SK-N-SH (cell line): ENCODE data around the gene FOSL1. TPM values are rescaled to one million over a fixed set of nuclear protein-coding genes. Genes with fewer than 3 reads are reported as not detected.

Source experiments
- CTCF ChIA-PET: fragments of 300-600, 350-600 bp; formaldehyde crosslinking; extraction: SDS; loops from one replicate; lab custom pipeline; 2021; lab: Yijun Ruan, JAX
- POLR2A ChIA-PET: fragments of 350-600 bp; sonication (Branson Sonifier 250); formaldehyde crosslinking; extraction: SDS; loops from one replicate; lab custom pipeline; 2020; ENCODE audit warnings: antibody characterized with exemption, inconsistent platforms; lab: Yijun Ruan, JAX
- DNase-seq: peaks from one replicate; pipeline ENCODE4 v3.0.0; 2012
- H2AFZ ChIP-seq: fragments of 200-600 bp; sonication (generic); 2 replicates; pipeline ENCODE4 v1.8.1; 2016; ENCODE audit warnings: antibody characterized with exemption, mild to moderate bottlenecking, low read depth
- H3F3A ChIP-seq: fragments of 200-600 bp; sonication (generic); replicated peaks from 2 replicates; pipeline ENCODE3; 2016; ENCODE audit warnings: antibody characterized with exemption, mild to moderate bottlenecking; ENCODE audit not compliant: insufficient read depth
- H3K27ac ChIP-seq, 2 experiments: fragments of 200-500 bp in 1 of 2; fragments of 200-600 bp in 1 of 2; sonication (Bioruptor generic) in 1 of 2; sonication (generic), shearing (Covaris generic) in 1 of 2; 2 replicates each; pipeline versions ENCODE4 v1.5.1 to v1.6.1; 2014 to 2016; ENCODE audit warnings: low read depth in 2 of 2, inconsistent platforms in 1 of 2, low read length in 1 of 2, mild to moderate bottlenecking in 1 of 2, mixed read lengths in 1 of 2
- H3K27me3 ChIP-seq: fragments of 200-600 bp; sonication (generic), shearing (Covaris generic); 2 replicates; pipeline ENCODE4 v1.6.1; 2016; ENCODE audit warnings: mixed run types; ENCODE audit not compliant: insufficient read depth
- H3K36me3 ChIP-seq, 2 experiments: fragments of 200-500 bp in 1 of 2; fragments of 200-600 bp in 1 of 2; sonication (Bioruptor generic) in 1 of 2; sonication (generic) in 1 of 2; replicated peaks in 1 of 2; 2 replicates each; pipeline versions ENCODE3 to v1.5.1; 2014 to 2016; ENCODE audit warnings: low read length in 1 of 2, mild to moderate bottlenecking in 1 of 2; ENCODE audit not compliant: insufficient read depth in 2 of 2, control insufficient read depth in 1 of 2
- H3K4me1 ChIP-seq, 2 experiments: fragments of 200-500 bp in 1 of 2; fragments of 200-600 bp in 1 of 2; sonication (Bioruptor generic) in 1 of 2; sonication (generic), shearing (Covaris generic) in 1 of 2; 2 replicates each; pipeline versions ENCODE4 v1.5.1 to v1.6.1; 2014 to 2016; ENCODE audit warnings: low read depth in 1 of 2, low read length in 1 of 2, mixed run types in 1 of 2; ENCODE audit not compliant: insufficient read depth in 2 of 2, control insufficient read depth in 1 of 2
- H3K4me2 ChIP-seq: fragments of 200-600 bp; sonication (generic), shearing (Covaris generic); 2 replicates; pipeline ENCODE4 v1.6.1; 2017; ENCODE audit warnings: mixed run types
- H3K4me3 ChIP-seq, 2 experiments: fragments of 200-500 bp in 1 of 2; fragments of 200-600 bp in 1 of 2; sonication (Bioruptor generic) in 1 of 2; sonication (generic), shearing (Covaris generic) in 1 of 2; 2 replicates each; pipeline versions ENCODE4 v1.5.1 to v1.8.1; 2014 to 2016; ENCODE audit warnings: low read depth in 2 of 2, inconsistent platforms in 1 of 2, low read length in 1 of 2, mild to moderate bottlenecking in 1 of 2, mixed read lengths in 1 of 2, moderate library complexity in 1 of 2
- H3K79me2 ChIP-seq: fragments of 200-600 bp; sonication (generic); 2 replicates; pipeline ENCODE4 v1.8.1; 2017; ENCODE audit warnings: mild to moderate bottlenecking; ENCODE audit not compliant: insufficient read depth
- H3K9ac ChIP-seq: fragments of 200-600 bp; sonication (generic); 2 replicates; pipeline ENCODE4 v1.6.1; 2017; ENCODE audit warnings: mixed run types
- H3K9me2 ChIP-seq: fragments of 200-600 bp; sonication (generic); 2 replicates; pipeline ENCODE4 v1.6.1; 2017; ENCODE audit warnings: mixed run types
- H3K9me3 ChIP-seq: fragments of 200-600 bp; sonication (generic); 2 replicates; pipeline ENCODE4 v1.6.1; 2017; ENCODE audit warnings: mixed run types, mild to moderate bottlenecking, moderate library complexity
- H4K20me1 ChIP-seq: fragments of 200-600 bp; sonication (generic); 2 replicates; pipeline ENCODE4 v1.6.1; 2017; ENCODE audit warnings: mild to moderate bottlenecking, mixed run types; ENCODE audit not compliant: insufficient read depth
- CHD2 ChIP-seq: fragments of 150-350 bp; IDR thresholded peaks from 2 replicates; pipeline ENCODE4 v1.6.1; 2018; ENCODE audit warnings: low read length; ENCODE audit not compliant: partially characterized antibody
- EP300 ChIP-seq, 2 experiments: IDR thresholded peaks; 2 replicates each; pipeline versions ENCODE4 v1.4.0 to v1.6.1; 2012; ENCODE audit warnings: borderline replicate concordance in 1 of 2, low read depth in 1 of 2, low read length in 1 of 2
- EZH2phosphoT487 ChIP-seq: fragments of 200-600 bp; sonication (generic); IDR thresholded peaks from 2 replicates; pipeline ENCODE4 v1.6.1; 2017; ENCODE audit warnings: low read depth, mixed run types, mild to moderate bottlenecking, antibody characterized with exemption, moderate library complexity, borderline replicate concordance
- FOSL2 ChIP-seq: IDR thresholded peaks from 2 replicates; pipeline ENCODE4 v1.4.0; 2012; ENCODE audit warnings: low read depth, mild to moderate bottlenecking, moderate library complexity, borderline replicate concordance
- FOXJ3 ChIP-seq: sonication (generic); formaldehyde crosslinking; IDR thresholded peaks from 2 replicates; pipeline ENCODE4 v1.5.1; 2020; ENCODE audit warnings: mild to moderate bottlenecking, missing genetic modification reagents
- FOXM1 ChIP-seq: IDR thresholded peaks from 2 replicates; pipeline ENCODE4 v1.4.0; 2012; ENCODE audit warnings: low read depth, mild to moderate bottlenecking
- JUND ChIP-seq: IDR thresholded peaks from 2 replicates; pipeline ENCODE4 v1.4.0; 2012
- MXI1 ChIP-seq: IDR thresholded peaks from 2 replicates; pipeline ENCODE4 v1.6.1; 2012; ENCODE audit warnings: mild to moderate bottlenecking, low read depth, low read length, improper control_type of control experiment
- NRF1 ChIP-seq: IDR thresholded peaks from 2 replicates; pipeline ENCODE4 v1.6.1; 2012; ENCODE audit warnings: low read depth, mild to moderate bottlenecking, low read length
- POLR2AphosphoS5 ChIP-seq: IDR thresholded peaks from 2 replicates; pipeline ENCODE4 v1.6.1; 2012; ENCODE audit warnings: low read depth, low read length
- RCOR1 ChIP-seq: fragments of 150-350 bp; IDR thresholded peaks from 2 replicates; pipeline ENCODE4 v1.6.1; 2017; ENCODE audit warnings: antibody characterized with exemption, low read length
- RXRA ChIP-seq: IDR thresholded peaks from 2 replicates; pipeline ENCODE4 v1.4.0; 2012; ENCODE audit warnings: low read depth, mild to moderate bottlenecking, borderline replicate concordance
- TAF1 ChIP-seq: IDR thresholded peaks from 2 replicates; pipeline ENCODE4 v1.6.1; 2012; ENCODE audit warnings: low read depth, mild to moderate bottlenecking, low read length, moderate library complexity, borderline replicate concordance
- TCF12 ChIP-seq: IDR thresholded peaks from 2 replicates; pipeline ENCODE4 v1.4.0; 2012
- YY1 ChIP-seq: IDR thresholded peaks from 2 replicates; pipeline ENCODE4 v1.4.0; 2012; ENCODE audit warnings: low read depth, mild to moderate bottlenecking
- WGBS: methylation state at CpG from one replicate; pipeline ENCODE4 v1.1.6; 2017; ENCODE audit warnings: low lambda C conversion rate; 5-methylcytosine and 5-hydroxymethylcytosine counted together
- polyA plus RNA-seq, 3 experiments: library from polyadenylated mRNA; depleted of rRNA; stranded (reverse); fragments of >200 nt; gene quantifications; 2 replicates each; pipeline ENCODE4 v1.2.3, GENCODE V29; 2012
- TF ChIP-seq, protein P1 (sequence below): IDR thresholded peaks from 2 replicates; pipeline ENCODE4; 2012
- TF ChIP-seq, protein P2 (sequence below): IDR thresholded peaks from 2 replicates; pipeline ENCODE4 v1.4.0; 2012; ENCODE audit warnings: low read depth, borderline replicate concordance
- TF ChIP-seq, protein P3 (sequence below): IDR thresholded peaks from 2 replicates; pipeline ENCODE4 v1.4.0; 2012; ENCODE audit warnings: low read depth, borderline replicate concordance
- TF ChIP-seq, protein P4 (sequence below): fragments of 150-350 bp; IDR thresholded peaks from 2 replicates; pipeline ENCODE4 v1.6.1; 2016; ENCODE audit warnings: mild to moderate bottlenecking, low read depth, low read length
- TF ChIP-seq, protein P5 (sequence below): IDR thresholded peaks from 2 replicates; pipeline ENCODE4 v1.4.0; 2012; ENCODE audit warnings: low read depth

The FOSL1 gene
- polyA plus RNA-seq, 1 of the 3 experiments (the other 2 are of a cell fraction) = 30.1 TPM

DNA sequence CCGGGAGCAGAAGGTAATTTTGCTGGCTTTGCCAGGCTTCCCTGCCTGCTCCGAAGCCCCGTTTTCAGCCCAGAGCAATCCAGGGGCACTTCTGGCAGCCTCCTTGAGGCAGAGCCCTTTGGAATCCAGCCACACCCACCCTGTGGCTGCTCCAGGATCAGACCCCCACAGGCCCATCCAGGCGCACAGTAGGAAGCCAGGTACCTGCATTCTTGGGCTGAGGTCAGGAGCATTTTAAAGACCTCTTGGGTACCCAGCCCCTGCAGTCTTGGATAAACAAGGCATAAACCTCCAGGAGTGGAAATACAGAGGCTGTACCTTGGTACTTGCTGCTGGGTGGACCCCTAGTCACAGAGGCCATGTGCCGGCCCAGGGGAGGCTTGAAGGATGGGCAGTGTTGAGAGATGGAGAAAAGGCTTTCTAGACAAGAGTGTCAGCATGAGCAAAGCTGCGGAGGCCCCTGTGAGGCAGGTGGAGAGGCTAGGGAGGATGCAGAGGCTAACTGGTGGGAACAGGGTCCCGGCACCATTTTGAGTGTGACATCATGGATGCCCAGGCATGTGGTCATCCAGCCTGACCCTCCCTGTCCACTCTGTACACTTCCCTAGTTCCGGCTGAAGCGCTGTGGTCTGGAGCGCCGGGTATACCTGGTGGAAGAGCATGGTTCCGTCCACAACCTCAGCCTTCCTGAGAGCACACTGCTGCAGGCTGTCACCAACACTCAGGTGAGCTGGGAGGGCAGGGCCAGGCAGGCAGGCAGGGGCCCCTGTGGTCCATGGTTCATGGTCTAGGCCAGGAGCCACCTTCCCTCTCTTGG is 36.1 kb downstream of the FOSL1 start:
- CTCF ChIA-PET = interaction anchor here (5.7 to 18.4 kb wide), 2 partner anchors 7 to 21 kb away, joined by 89 to 374 read pairs; partner anchors contain the start of genes CCDC85B, CTSW, EFEMP2 and FIBP
- Histone ChIP-seq H4K20me1 (no peaks in the 10 kb centered on the region; the same call in 1 of the 2 replicates), H3K36me3 (peaks cover 41 to 73% of the 10 kb centered on the region in 2 experiments), H3K9me3 (no peaks in the 10 kb centered on the region), H3K9ac (no peak overlapping the region), H3K27me3 (no peaks in the 10 kb centered on the region), H3K4me1 (peaks cover 10 to 21% of the 10 kb centered on the region in 2 experiments; a peak in 3 of 4 replicates), H3K4me3 (no peak overlapping the region), H3K9me2 (no peaks in the 10 kb centered on the region), H3F3A (peaks cover 54% of the 10 kb centered on the region), H3K4me2 (no peak overlapping the region), H2AFZ (no peak overlapping the region), H3K79me2 (peaks cover 45% of the 10 kb centered on the region), H3K27ac (no peak overlapping the region)
- WGBS = 80% methylated on average over 6 of the region's 12 CpGs
- no peak for DNase-seq
- POLR2A ChIA-PET = interaction anchor here (1.3 to 1.4 kb wide), 2 partner anchors 8 to 24 kb away, joined by 3 to 11 read pairs; partner anchors contain the start of genes EFEMP2 and FIBP
- TF ChIP-seq TCF12 = no peak
- no peak for TF ChIP-seq POLR2AphosphoS5
- no peak for TF ChIP-seq EP300 (IDR thresholded peaks at IDR 0.05; ENCODE audit: borderline replicate concordance in 1 of 2, low read depth in 1 of 2, low read length in 1 of 2)
- TF ChIP-seq TAF1 = no peak
- TF ChIP-seq RCOR1 = no peak
- no peak for TF ChIP-seq JUND
- TF ChIP-seq EZH2phosphoT487 = no peak
- no peak for TF ChIP-seq FOXJ3 (CRISPR knock-in tag)
- no peak for TF ChIP-seq RXRA
- no peak for TF ChIP-seq FOSL2
- TF ChIP-seq NRF1 = no peak
- TF ChIP-seq, protein P1, sequence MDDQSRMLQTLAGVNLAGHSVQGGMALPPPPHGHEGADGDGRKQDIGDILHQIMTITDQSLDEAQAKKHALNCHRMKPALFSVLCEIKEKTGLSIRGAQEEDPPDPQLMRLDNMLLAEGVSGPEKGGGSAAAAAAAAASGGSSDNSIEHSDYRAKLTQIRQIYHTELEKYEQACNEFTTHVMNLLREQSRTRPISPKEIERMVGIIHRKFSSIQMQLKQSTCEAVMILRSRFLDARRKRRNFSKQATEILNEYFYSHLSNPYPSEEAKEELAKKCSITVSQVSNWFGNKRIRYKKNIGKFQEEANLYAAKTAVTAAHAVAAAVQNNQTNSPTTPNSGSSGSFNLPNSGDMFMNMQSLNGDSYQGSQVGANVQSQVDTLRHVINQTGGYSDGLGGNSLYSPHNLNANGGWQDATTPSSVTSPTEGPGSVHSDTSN = no peak
- no peak for TF ChIP-seq CHD2
- TF ChIP-seq, protein P2, sequence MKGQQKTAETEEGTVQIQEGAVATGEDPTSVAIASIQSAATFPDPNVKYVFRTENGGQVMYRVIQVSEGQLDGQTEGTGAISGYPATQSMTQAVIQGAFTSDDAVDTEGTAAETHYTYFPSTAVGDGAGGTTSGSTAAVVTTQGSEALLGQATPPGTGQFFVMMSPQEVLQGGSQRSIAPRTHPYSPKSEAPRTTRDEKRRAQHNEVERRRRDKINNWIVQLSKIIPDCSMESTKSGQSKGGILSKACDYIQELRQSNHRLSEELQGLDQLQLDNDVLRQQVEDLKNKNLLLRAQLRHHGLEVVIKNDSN = no peak
- TF ChIP-seq, protein P3, sequence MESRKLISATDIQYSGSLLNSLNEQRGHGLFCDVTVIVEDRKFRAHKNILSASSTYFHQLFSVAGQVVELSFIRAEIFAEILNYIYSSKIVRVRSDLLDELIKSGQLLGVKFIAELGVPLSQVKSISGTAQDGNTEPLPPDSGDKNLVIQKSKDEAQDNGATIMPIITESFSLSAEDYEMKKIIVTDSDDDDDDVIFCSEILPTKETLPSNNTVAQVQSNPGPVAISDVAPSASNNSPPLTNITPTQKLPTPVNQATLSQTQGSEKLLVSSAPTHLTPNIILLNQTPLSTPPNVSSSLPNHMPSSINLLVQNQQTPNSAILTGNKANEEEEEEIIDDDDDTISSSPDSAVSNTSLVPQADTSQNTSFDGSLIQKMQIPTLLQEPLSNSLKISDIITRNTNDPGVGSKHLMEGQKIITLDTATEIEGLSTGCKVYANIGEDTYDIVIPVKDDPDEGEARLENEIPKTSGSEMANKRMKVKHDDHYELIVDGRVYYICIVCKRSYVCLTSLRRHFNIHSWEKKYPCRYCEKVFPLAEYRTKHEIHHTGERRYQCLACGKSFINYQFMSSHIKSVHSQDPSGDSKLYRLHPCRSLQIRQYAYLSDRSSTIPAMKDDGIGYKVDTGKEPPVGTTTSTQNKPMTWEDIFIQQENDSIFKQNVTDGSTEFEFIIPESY = no peak
- TF ChIP-seq, protein P4, sequence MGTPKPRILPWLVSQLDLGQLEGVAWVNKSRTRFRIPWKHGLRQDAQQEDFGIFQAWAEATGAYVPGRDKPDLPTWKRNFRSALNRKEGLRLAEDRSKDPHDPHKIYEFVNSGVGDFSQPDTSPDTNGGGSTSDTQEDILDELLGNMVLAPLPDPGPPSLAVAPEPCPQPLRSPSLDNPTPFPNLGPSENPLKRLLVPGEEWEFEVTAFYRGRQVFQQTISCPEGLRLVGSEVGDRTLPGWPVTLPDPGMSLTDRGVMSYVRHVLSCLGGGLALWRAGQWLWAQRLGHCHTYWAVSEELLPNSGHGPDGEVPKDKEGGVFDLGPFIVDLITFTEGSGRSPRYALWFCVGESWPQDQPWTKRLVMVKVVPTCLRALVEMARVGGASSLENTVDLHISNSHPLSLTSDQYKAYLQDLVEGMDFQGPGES = no peak
- no peak for TF ChIP-seq YY1
- TF ChIP-seq FOXM1 = no peak
- no peak for TF ChIP-seq MXI1
- TF ChIP-seq, protein P5, sequence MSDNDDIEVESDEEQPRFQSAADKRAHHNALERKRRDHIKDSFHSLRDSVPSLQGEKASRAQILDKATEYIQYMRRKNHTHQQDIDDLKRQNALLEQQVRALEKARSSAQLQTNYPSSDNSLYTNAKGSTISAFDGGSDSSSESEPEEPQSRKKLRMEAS = no peak
